ENCODE results near the gene AGFG1.

AGFG1 gene

GRCh38 chr2:227471924-227472264 lies at the start of gene AGFG1:
AGFG1 (plus strand) TSS chr2:227472156; CDS start chr2:227472422, 266 bp downstream.
- peak; percentile 91 for DNase-seq

- no peak for DNase-seq
These were observed 48.1 kb upstream of the AGFG1 start for GRCh38 chr2:227423656-227424499.

GRCh38 chr2:227428731-227429285 lies 43.1 kb upstream of the AGFG1 start:
- no peak for DNase-seq

- no peak for DNase-seq
These were observed 41.3 kb upstream of the AGFG1 start for GRCh38 chr2:227430639-227431038.

GRCh38 chr2:227433171-227433570 lies 38.8 kb upstream of the AGFG1 start:
- DNase-seq, result no peak

GRCh38 chr2:227436436-227437174 lies 35.4 kb upstream of the AGFG1 start:
- DNase-seq, result no peak

GRCh38 chr2:227439214-227439613 lies 32.7 kb upstream of the AGFG1 start:
- DNase-seq, result no peak

- no peak for DNase-seq
These were observed 29.3 kb upstream of the AGFG1 start for GRCh38 chr2:227442639-227443038.

GRCh38 chr2:227443889-227444568 lies 27.9 kb upstream of the AGFG1 start:
- no peak for DNase-seq

GRCh38 chr2:227447606-227448005 lies 24.4 kb upstream of the AGFG1 start:
- no peak for DNase-seq

- DNase-seq, result no peak
These were observed 21.6 kb upstream of the AGFG1 start for GRCh38 chr2:227450311-227450841.

- no peak for DNase-seq
These were observed 20.9 kb upstream of the AGFG1 start for GRCh38 chr2:227450926-227451654.

- no peak for DNase-seq
These were observed 20.3 kb upstream of the AGFG1 start for GRCh38 chr2:227451655-227451992.

- no peak for DNase-seq
These were observed 18.1 kb upstream of the AGFG1 start for GRCh38 chr2:227453810-227454209.

GRCh38 chr2:227454323-227454860 lies 17.6 kb upstream of the AGFG1 start:
- no peak for DNase-seq

- DNase-seq, result no peak
These were observed 16.8 kb upstream of the AGFG1 start for GRCh38 chr2:227455200-227455599.

GRCh38 chr2:227456102-227456501 lies 15.9 kb upstream of the AGFG1 start:
- no peak for DNase-seq

- no peak for DNase-seq
These were observed 15.2 kb upstream of the AGFG1 start for GRCh38 chr2:227456772-227457171.

GRCh38 chr2:227460070-227460485 lies 11.9 kb upstream of the AGFG1 start:
- no peak for DNase-seq

GRCh38 chr2:227460833-227461232 lies 11.1 kb upstream of the AGFG1 start:
- no peak for DNase-seq

GRCh38 chr2:227461811-227462461 lies 10.0 kb upstream of the AGFG1 start:
- DNase-seq, result no peak
